Rectal smooth muscle tissue (tissue), 1 donor: Measurements from ENCODE around the gene PDE4D.

Experiments used
- H3K27ac ChIP-seq: one replicate; pipeline ENCODE4 v1.7.0; 2013; ENCODE audit warnings: low read depth, low read length, inconsistent platforms
- H3K27me3 ChIP-seq: one replicate; pipeline ENCODE4 v1.7.0; 2013; ENCODE audit warnings: low read length; ENCODE audit not compliant: control insufficient read depth, insufficient read depth
- H3K36me3 ChIP-seq: one replicate; pipeline ENCODE4 v1.7.0; 2013; ENCODE audit warnings: low read length; ENCODE audit not compliant: control insufficient read depth, insufficient read depth
- H3K4me1 ChIP-seq: one replicate; pipeline ENCODE4 v1.7.0; 2013; ENCODE audit warnings: low read length; ENCODE audit not compliant: control insufficient read depth, insufficient read depth
- H3K4me3 ChIP-seq: one replicate; pipeline ENCODE4 v1.7.0; 2013; ENCODE audit warnings: low read length
- H3K9ac ChIP-seq: one replicate; pipeline ENCODE4 v1.7.0; 2013; ENCODE audit warnings: low read length

The PDE4D gene

GRCh38 chr5:59027145-59027907, 866.2 kb downstream of the PDE4D start:
- peak overlapping the region; percentile 45 for H3K27ac ChIP-seq
- no peak overlapping the region for H3K4me3 ChIP-seq
- no peaks in the 10 kb centered on the region for H3K27me3 ChIP-seq

GRCh38 chr5:59025734-59026133, 867.8 kb downstream of the PDE4D start:
- Histone ChIP-seq H3K27me3 (no peaks in the 10 kb centered on the region), H3K4me3 (no peak overlapping the region), H3K36me3 (no peaks in the 10 kb centered on the region), H3K9ac (no peak overlapping the region), H3K27ac (peak overlapping the region; percentile 76), H3K4me1 (peaks cover 20% of the 10 kb centered on the region)

More at GRCh38 chr5:59027145-59027907, 866.2 kb downstream of the PDE4D start:
- H3K4me1 ChIP-seq = peaks cover 10% of the 10 kb centered on the region
- no peaks in the 10 kb centered on the region for H3K36me3 ChIP-seq
- H3K9ac ChIP-seq = no peak overlapping the region

- no peak overlapping the region for H3K4me3 ChIP-seq
- H3K4me1 ChIP-seq = peaks cover 20% of the 10 kb centered on the region
- peak overlapping the region; percentile 40 for H3K27ac ChIP-seq
- peaks cover 3% of the 10 kb centered on the region for H3K36me3 ChIP-seq
- no peak overlapping the region for H3K9ac ChIP-seq
- H3K27me3 ChIP-seq = no peaks in the 10 kb centered on the region
Measured at GRCh38 chr5:59021837-59022514, 871.5 kb downstream of the PDE4D start.

DNA sequence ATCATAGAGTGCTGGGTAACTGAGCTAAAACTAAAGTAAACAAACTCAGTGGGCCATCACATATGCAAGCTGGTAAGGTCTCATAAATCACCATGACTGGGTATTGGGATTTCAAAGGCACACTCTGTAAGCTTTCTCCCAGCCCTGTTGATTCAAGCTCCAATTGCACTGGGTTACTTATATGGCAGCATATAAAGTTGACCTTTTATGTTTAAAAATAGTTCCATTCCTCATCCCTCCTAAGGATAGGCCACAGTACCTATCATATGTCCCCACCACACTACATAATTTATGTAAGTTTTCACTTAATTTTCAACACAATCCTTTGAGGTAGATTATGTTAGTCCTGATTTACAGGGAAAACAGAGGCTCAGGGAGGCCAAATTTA, 872.2 kb downstream of the PDE4D start:
- no peaks in the 10 kb centered on the region for H3K27me3 ChIP-seq
- peaks cover 4% of the 10 kb centered on the region for H3K36me3 ChIP-seq
- peak overlapping the region; percentile 27 for H3K27ac ChIP-seq
- no peak overlapping the region for H3K9ac ChIP-seq
- H3K4me1 ChIP-seq = peaks cover 18% of the 10 kb centered on the region
- H3K4me3 ChIP-seq = no peak overlapping the region

GRCh38 chr5:59020611-59021285, 872.8 kb downstream of the PDE4D start:
- Histone ChIP-seq H3K9ac (no peak overlapping the region), H3K27ac (peak overlapping the region; percentile 27), H3K4me3 (no peak overlapping the region), H3K27me3 (no peaks in the 10 kb centered on the region), H3K4me1 (peaks cover 13% of the 10 kb centered on the region), H3K36me3 (peaks cover 4% of the 10 kb centered on the region)

GRCh38 chr5:59019078-59019477, 874.4 kb downstream of the PDE4D start:
- Histone ChIP-seq H3K27me3 (no peaks in the 10 kb centered on the region), H3K36me3 (peaks cover 4% of the 10 kb centered on the region), H3K27ac (peak overlapping the region; percentile 30), H3K4me3 (no peak overlapping the region), H3K4me1 (peaks cover 10% of the 10 kb centered on the region), H3K9ac (no peak overlapping the region)

DNA sequence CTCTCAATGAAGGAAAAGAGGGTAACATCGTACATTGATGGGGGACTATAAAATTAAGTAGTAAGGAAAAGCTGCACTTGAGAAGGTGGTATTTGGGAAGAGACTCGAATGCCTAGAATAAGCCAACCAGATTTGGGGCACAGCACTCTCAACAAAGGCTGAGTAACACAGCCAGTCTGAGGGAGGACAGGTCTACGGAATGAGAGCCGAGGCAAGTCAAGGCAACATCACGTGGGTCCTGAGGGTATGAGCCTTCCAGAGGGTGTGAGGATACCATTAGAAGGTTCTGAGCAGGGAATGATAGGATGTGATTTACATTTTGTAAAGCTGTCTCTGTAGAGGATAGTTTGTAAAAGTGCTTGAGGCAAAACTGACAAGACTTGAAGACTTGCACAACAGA, 876.6 kb downstream of the PDE4D start:
- H3K4me3 ChIP-seq = no peak overlapping the region
- H3K4me1 ChIP-seq = peaks cover 6% of the 10 kb centered on the region
- H3K9ac ChIP-seq = no peak overlapping the region
- no peaks in the 10 kb centered on the region for H3K27me3 ChIP-seq
- peaks cover 4% of the 10 kb centered on the region for H3K36me3 ChIP-seq
- no peak overlapping the region for H3K27ac ChIP-seq

GRCh38 chr5:59008816-59009473, 884.6 kb downstream of the PDE4D start:
- Histone ChIP-seq H3K4me3 (no peak overlapping the region), H3K27ac (no peak overlapping the region), H3K27me3 (no peaks in the 10 kb centered on the region), H3K9ac (no peak overlapping the region), H3K4me1 (peaks cover 3% of the 10 kb centered on the region), H3K36me3 (no peaks in the 10 kb centered on the region)

DNA sequence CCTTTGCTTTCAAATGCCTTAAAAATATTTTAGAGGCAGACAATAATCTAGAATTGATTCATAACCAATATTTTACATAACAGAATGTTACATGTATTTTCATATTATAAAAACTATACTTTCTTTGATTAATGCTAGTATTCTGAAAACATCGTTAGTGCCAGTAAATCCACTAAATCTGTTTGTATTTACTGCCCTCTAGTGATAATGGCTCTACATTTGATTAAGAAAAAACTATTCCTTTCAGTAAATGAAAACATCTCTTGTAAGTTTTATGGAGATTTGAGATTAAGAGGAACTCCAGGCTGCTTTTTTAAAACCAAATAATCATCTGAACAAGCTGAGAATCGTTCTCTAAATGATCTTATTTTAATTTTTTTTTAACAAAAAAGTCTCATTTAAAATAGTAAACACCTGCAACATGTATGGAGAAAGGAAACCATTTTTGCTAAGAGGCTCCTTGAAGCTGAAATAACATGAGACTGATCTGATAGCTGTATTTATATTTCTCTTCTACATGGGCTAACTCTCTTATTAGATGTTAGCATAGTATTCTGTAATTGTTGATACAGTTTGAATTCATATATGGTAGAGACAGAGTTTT, 886.0 kb downstream of the PDE4D start:
- Histone ChIP-seq H3K4me3 (no peak overlapping the region), H3K4me1 (peaks cover 3% of the 10 kb centered on the region), H3K36me3 (no peaks in the 10 kb centered on the region), H3K27me3 (no peaks in the 10 kb centered on the region), H3K9ac (no peak overlapping the region), H3K27ac (no peak overlapping the region)

GRCh38 chr5:59005934-59006701, 887.4 kb downstream of the PDE4D start:
- peaks cover 3% of the 10 kb centered on the region for H3K4me1 ChIP-seq

GRCh38 chr5:59003641-59004040, 889.9 kb downstream of the PDE4D start:
- Histone ChIP-seq H3K27ac (no peak overlapping the region), H3K4me1 (peaks cover 3% of the 10 kb centered on the region), H3K4me3 (no peak overlapping the region), H3K36me3 (no peaks in the 10 kb centered on the region), H3K27me3 (no peaks in the 10 kb centered on the region), H3K9ac (no peak overlapping the region)

More at GRCh38 chr5:59005934-59006701, 887.4 kb downstream of the PDE4D start:
- no peaks in the 10 kb centered on the region for H3K27me3 ChIP-seq
- H3K27ac ChIP-seq = no peak overlapping the region
- H3K4me3 ChIP-seq = no peak overlapping the region
- H3K9ac ChIP-seq = no peak overlapping the region
- H3K36me3 ChIP-seq = no peaks in the 10 kb centered on the region
